Thyroid gland (tissue), 4 donors: ENCODE measurements around the gene ABCD1. TPM values are rescaled to one million over a fixed set of nuclear protein-coding genes. Genes with fewer than 3 reads are reported as not detected.

Experiments
- DNase-seq, 2 donors: peaks; one replicate each; pipeline ENCODE4 v3.0.0-alpha.2; 2019
- H3K27ac ChIP-seq, 3 donors: fragments of 200-600 bp; sonication (generic); 1 replicate in 2 of 3; 2 replicates in 1 of 3; pipeline ENCODE4 v1.5.1; 2016 to 2019; ENCODE audit warnings: mild to moderate bottlenecking in 1 of 3, moderate library complexity in 1 of 3
- H3K27me3 ChIP-seq: fragments of 200-600 bp; sonication (generic); one replicate; pipeline ENCODE4 v1.5.1; 2019
- H3K36me3 ChIP-seq, 2 donors: fragments of 200-600 bp; sonication (generic); one replicate each; pipeline ENCODE4 v1.5.1; 2016 to 2019
- H3K4me1 ChIP-seq, 2 donors: fragments of 200-600 bp; sonication (generic); one replicate each; pipeline ENCODE4 v1.5.1; 2017 to 2019
- H3K4me3 ChIP-seq, 3 donors: fragments of 200-600 bp; sonication (generic); replicated peaks in 1 of 3; 1 replicate in 2 of 3; 2 replicates in 1 of 3; pipeline ENCODE4 v1.5.1; 2016; ENCODE audit warnings: mild to moderate bottlenecking in 1 of 3
- H3K9me3 ChIP-seq: fragments of 200-600 bp; sonication (generic); one replicate; pipeline ENCODE4 v1.5.1; 2017
- CTCF ChIP-seq, 6 experiments: fragments of 200-600 bp in 3 of 6; fragments of 450-650 bp in 3 of 6; sonication (generic) in 3 of 6; IDR thresholded peaks; one replicate each; pipeline ENCODE4 v1.5.1; 2016 to 2019; ENCODE audit warnings: antibody characterized with exemption in 6 of 6, mild to moderate bottlenecking in 2 of 6, inconsistent platforms in 1 of 6, moderate library complexity in 1 of 6
- POLR2A ChIP-seq, 2 donors: fragments of 450-650 bp; IDR thresholded peaks; one replicate each; pipeline ENCODE4 v1.6.1; 2017; ENCODE audit warnings: antibody characterized with exemption in 2 of 2, mild to moderate bottlenecking in 2 of 2, moderate library complexity in 1 of 2
- WGBS, 2 donors: methylation state at CpG; one replicate each; pipeline ENCODE4 v1.1.5; 2017; 5-methylcytosine and 5-hydroxymethylcytosine counted together
- intact Hi-C: fragments of 100-400 bp; cut with DNase I; formaldehyde crosslinking; loops from one replicate; pipeline ENCODE4 v1.15.1; 2023
- total RNA-seq, 4 donors: library from RNA; depleted of rRNA; stranded (reverse); fragments of >200 nt; gene quantifications; one replicate each; pipeline ENCODE4 v1.2.3, GENCODE V29; 2016

ABCD1 gene
- total RNA-seq, 4 donors from 2014 or later: 7.0 to 11.8 (median 8.9) TPM

GRCh38 chrX:153709726-153710674 is 14.7 kb upstream of the ABCD1 start:
- H3K36me3 ChIP-seq: peaks cover 6 to 8% of the 10 kb centered on the region in 2 donors
- DNase-seq: no peak
- H3K27ac ChIP-seq: no peak overlapping the region
- TF ChIP-seq CTCF (IDR thresholded peaks at IDR 0.05) (no peak), POLR2A (IDR thresholded peaks at IDR 0.05) (no peak)
- WGBS, 2 donors: 85 to 87% methylated on average over 16 to 18 of the region's 27 CpGs
- no peaks in the 10 kb centered on the region for H3K9me3 ChIP-seq
- H3K4me3 ChIP-seq: no peak overlapping the region
- H3K27me3 ChIP-seq: no peaks in the 10 kb centered on the region
- H3K4me1 ChIP-seq: peaks cover 5 to 28% of the 10 kb centered on the region in 2 donors
- intact Hi-C loops: no loop called here

DNA sequence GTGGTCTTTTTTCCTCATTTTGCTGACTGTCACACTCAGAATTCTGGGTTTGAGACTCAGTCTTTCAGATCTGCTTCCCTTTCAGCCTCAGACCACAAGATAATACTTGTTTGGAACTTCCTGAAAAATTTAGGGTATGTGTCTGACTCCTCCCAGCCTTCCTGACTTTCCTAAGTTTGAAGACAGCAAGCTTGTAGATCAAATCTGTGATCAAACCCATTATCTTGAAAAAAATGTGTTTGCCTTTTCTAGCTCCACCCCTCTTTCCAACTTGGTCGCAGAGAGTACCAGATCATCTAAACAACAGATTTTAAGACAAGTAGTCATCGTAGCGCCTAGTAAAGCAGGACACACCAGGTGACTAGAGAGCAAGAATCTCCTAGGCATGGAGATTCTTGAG is 10.4 kb upstream of the ABCD1 start:
- intact Hi-C loops: no loop called here
- Histone ChIP-seq H3K4me1 (peaks cover 11 to 21% of the 10 kb centered on the region in 2 donors), H3K27ac (no peak overlapping the region), H3K27me3 (no peaks in the 10 kb centered on the region), H3K4me3 (no peak overlapping the region), H3K9me3 (no peaks in the 10 kb centered on the region), H3K36me3 (peaks cover 8 to 11% of the 10 kb centered on the region in 2 donors)
- no peak for TF ChIP-seq CTCF (IDR thresholded peaks at IDR 0.05)
- no peak for TF ChIP-seq POLR2A (IDR thresholded peaks at IDR 0.05)
- DNase-seq: no peak
- 88 to 92% methylated on average over 3 of the region's 3 CpGs for WGBS, 2 donors

DNA sequence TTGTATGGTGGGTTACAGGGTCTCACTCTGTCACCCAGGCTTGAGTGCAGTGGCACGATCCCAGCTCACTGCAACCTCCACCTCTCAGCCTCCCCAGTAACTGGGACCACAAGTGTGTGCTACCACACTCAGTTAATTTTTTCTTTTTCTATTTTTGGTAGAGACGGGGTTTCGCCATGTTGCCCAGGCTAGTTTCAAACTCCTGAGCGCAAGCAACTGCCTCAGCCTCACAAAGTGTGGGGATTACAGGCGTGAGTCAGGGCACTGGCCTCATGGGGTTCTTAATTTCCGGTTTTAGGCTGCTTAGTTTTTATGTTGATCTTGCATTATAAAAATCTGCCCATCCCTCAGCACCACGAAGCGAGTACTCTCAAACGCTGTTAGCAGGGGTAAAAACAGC is 7.2 kb upstream of the ABCD1 start:
- no peak overlapping the region for H3K27ac ChIP-seq
- intact Hi-C loops: no loop called here
- TF ChIP-seq CTCF (IDR thresholded peaks at IDR 0.05) (no peak), POLR2A (IDR thresholded peaks at IDR 0.05) (no peak)
- DNase-seq: no peak
- no peak overlapping the region for H3K4me3 ChIP-seq
- no peaks in the 10 kb centered on the region for H3K9me3 ChIP-seq
- H3K4me1 ChIP-seq: peaks cover 9 to 26% of the 10 kb centered on the region in 2 donors
- H3K36me3 ChIP-seq: peaks cover 8 to 19% of the 10 kb centered on the region in 2 donors
- H3K27me3 ChIP-seq: no peaks in the 10 kb centered on the region
- 94 to 95% methylated on average over 6 to 9 of the region's 9 CpGs for WGBS, 2 donors

DNA sequence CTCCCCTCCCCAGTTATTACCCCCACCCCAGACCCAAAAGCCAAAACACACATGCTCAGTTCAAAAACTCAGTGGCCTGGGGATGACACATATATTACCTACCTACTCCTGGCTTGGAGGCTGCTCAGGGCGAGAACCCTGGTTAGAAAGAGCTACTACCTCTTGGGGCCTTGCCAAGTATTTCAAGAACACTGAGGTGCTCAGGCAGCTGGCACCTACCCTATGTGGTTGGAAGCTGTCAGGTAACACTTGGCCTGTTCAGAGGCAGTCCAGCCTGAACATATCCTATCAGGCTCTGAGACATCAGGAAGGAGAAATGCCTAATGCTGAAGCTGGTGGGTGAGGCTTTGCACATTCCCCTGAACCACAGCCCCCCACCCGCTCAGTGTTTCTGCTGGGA is 5.4 kb upstream of the ABCD1 start:
- intact Hi-C loops: no loop called here
- Histone ChIP-seq H3K9me3 (no peaks in the 10 kb centered on the region), H3K4me1 (peaks cover 9 to 23% of the 10 kb centered on the region in 2 donors), H3K4me3 (no peak overlapping the region), H3K27me3 (no peaks in the 10 kb centered on the region), H3K36me3 (peaks cover 6 to 19% of the 10 kb centered on the region in 2 donors), H3K27ac (peak overlapping the region in 1 of 3 donors; percentile 26)
- TF ChIP-seq CTCF (IDR thresholded peaks at IDR 0.05): no peak
- no peak for TF ChIP-seq POLR2A (IDR thresholded peaks at IDR 0.05)
- 43% methylated on average over 1 of the region's 2 CpGs; no CpG with 5 or more reads in 1 of the 2 donors for WGBS, 2 donors
- peak; percentile 71 to 74 for DNase-seq

DNA sequence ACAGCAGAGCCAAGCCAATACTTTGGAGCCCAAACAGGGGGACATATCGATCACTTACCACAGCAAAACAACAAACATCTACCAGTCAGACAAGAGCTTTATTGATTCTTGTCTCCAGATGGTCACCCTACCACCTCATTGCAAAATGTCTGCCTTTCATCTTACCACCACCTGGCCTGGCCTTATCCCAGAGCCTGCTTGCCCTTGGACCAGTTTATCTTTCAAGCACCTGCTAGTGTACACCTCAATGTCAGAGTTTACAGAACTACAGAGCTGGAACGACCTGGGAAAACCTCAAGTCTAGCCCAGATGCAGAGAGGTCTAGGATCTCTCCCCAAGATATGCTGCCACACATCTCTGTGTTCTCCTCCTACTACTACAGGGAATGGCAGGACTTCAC is 5.0 kb upstream of the ABCD1 start:
- 40% methylated on average over 2 of the region's 2 CpGs; no CpG with 5 or more reads in 1 of the 2 donors for WGBS, 2 donors
- TF ChIP-seq POLR2A (IDR thresholded peaks at IDR 0.05): no peak
- no peak for TF ChIP-seq CTCF (IDR thresholded peaks at IDR 0.05)
- H3K36me3 ChIP-seq: peaks cover 1 to 15% of the 10 kb centered on the region in 2 donors
- H3K9me3 ChIP-seq: no peaks in the 10 kb centered on the region
- H3K4me3 ChIP-seq: no peak overlapping the region
- H3K4me1 ChIP-seq: peaks cover 9 to 23% of the 10 kb centered on the region in 2 donors
- intact Hi-C loops: no loop called here
- no peaks in the 10 kb centered on the region for H3K27me3 ChIP-seq
- H3K27ac ChIP-seq: peak overlapping the region in 2 of 3 donors; percentile 26 to 28
- no peak for DNase-seq
